NB4 (cell line): Measurements from ENCODE around the gene ZNF786.

Experiments
- DNase-seq: peaks from one replicate; pipeline ENCODE4 v3.0.0; 2010; ENCODE audit warnings: low read depth
- H3K4me3 ChIP-seq: one replicate; pipeline ENCODE4 v1.5.1; 2011; ENCODE audit warnings: mild to moderate bottlenecking, low read depth, low read length, moderate library complexity
- CTCF ChIP-seq: IDR thresholded peaks from one replicate; pipeline ENCODE4 v1.5.1; 2012; ENCODE audit warnings: low read depth, low read length
- MAX ChIP-seq: IDR thresholded peaks from 2 replicates; pipeline ENCODE4 v1.6.1; 2011; ENCODE audit warnings: low read depth, low read length
- MYC ChIP-seq: IDR thresholded peaks from 2 replicates; pipeline ENCODE4 v1.6.1; 2011; ENCODE audit warnings: low read depth, low read length
- POLR2A ChIP-seq: IDR thresholded peaks from 2 replicates; pipeline ENCODE4 v1.6.1; 2011; ENCODE audit warnings: mild to moderate bottlenecking; ENCODE audit not compliant: insufficient read length; ENCODE audit errors: extremely low read depth

The ZNF786 gene

DNA sequence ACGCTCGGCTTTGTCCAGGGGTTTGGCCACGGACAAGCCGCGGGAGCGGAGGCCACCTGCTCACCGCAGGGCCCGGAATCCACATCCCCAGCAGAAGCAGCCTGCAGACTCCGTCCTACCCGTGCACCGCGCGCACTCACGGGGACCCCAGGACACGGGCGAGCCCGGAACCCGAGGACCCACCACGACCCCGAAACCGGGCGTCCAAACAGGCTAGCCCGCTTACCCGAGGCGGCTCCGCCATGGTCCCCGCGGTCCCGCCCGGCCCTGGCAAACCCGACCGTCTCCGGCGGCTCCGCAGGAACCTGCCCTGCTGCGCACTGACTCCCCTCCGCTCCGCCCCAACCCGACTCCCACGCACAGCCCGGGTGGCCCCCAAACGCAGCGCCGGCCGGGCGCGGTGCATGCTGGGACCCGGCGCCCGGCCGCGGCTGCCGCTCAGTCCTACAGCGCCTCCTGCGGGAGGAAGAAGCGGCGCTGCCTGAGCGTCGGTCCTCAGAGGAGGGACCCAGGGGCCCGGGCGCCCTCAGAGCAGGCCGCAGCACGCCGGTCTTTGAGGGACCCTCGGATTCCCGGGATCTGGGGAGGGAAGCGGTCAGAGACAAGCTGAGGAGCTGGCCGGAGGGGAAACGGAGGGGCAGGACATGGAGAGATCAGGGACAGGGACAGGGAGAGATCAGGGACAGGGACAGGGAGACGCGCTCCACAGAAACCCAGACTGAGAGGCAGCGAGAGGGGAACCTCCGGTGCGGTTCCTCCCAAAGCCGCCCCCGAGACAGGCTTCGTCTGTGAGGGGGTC is at the start of gene ZNF786:
TSS of gene ZNF786 (minus strand) at position 322 of the 799 bp plus-strand sequence. CDS start at position 244, 78 bp downstream.
- peak within 1 kb of the TSS; percentile 79 for H3K4me3 ChIP-seq
- TF ChIP-seq MAX (peak; percentile 68), CTCF (peak; percentile 86), MYC (peak; percentile 85), POLR2A (peak; percentile 88)
- peak; percentile 98 for DNase-seq

- no peak for TF ChIP-seq POLR2A
- TF ChIP-seq MAX, result no peak
- no peak for TF ChIP-seq MYC
- TF ChIP-seq CTCF, result no peak
- no peak overlapping the region for H3K4me3 ChIP-seq
- DNase-seq, result no peak
Measured at GRCh38 chr7:149136118-149136517, 45.6 kb upstream of the ZNF786 start.

- TF ChIP-seq POLR2A (no peak), CTCF (no peak)
- no peak for DNase-seq
Measured at GRCh38 chr7:149133028-149133710, 42.7 kb upstream of the ZNF786 start.

DNA sequence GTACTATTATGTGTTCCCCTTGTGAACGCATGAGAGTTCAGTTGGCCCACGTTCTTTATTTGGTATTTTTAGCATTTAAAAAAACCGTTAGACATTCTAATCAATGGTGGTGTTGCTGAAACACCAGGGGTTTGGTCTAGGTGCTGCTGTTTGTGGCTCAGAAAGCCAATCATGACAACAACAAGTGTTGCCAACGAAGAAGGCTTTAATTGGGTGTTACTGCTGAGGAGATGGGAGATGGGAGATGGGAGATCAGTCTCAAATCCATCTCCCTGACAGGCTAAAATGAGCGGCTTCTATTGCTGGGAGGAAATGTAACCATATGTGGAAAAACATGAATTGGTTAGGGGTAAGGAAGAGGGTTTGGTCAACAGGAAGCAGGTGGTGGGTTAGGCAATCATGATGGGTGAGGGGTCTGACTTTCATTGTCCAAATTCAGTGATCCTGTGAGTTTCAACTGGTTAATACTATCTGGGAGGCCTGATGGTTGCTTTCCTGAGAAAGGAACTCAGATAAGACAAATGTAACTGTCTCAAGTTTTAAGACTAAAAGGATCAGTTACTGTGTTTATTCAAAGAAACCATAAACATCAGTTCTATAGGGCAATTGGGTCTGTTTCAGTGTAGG is 40.2 kb upstream of the ZNF786 start:
- TF ChIP-seq MYC, result no peak
- TF ChIP-seq POLR2A, result no peak
- TF ChIP-seq CTCF, result no peak
- TF ChIP-seq MAX, result no peak
- no peak overlapping the region for H3K4me3 ChIP-seq
- DNase-seq, result peak; percentile 63

More at GRCh38 chr7:149133028-149133710, 42.7 kb upstream of the ZNF786 start:
- H3K4me3 ChIP-seq, result no peak overlapping the region

GRCh38 chr7:149126662-149127266 is 36.2 kb upstream of the ZNF786 start:
- TF ChIP-seq CTCF, result no peak
- no peak for TF ChIP-seq POLR2A
- peak; percentile 63 for TF ChIP-seq MAX
- TF ChIP-seq MYC, result peak; percentile 66
- DNase-seq, result peak; percentile 87
- peak overlapping the region; percentile 85 for H3K4me3 ChIP-seq
